ENCODE results near the gene PRM1.

GRCh38 chr16:11262915-11263314 is 18.2 kb downstream of the PRM1 start:
- TF ChIP-seq CTCF (IDR thresholded peaks at IDR 0.05) = no peak
- no peak for TF ChIP-seq EP300 (IDR thresholded peaks at IDR 0.05)
- TF ChIP-seq POLR2A (IDR thresholded peaks at IDR 0.05) = no peak
- no peak for TF ChIP-seq POLR2AphosphoS5 (IDR thresholded peaks at IDR 0.05)

All from suprapubic skin (tissue), 4 donors.